ENCODE results near the gene TP53RK. TPM values are rescaled to one million over a fixed set of nuclear protein-coding genes. Genes with fewer than 3 reads are reported as not detected.

TP53RK gene
- total and polyA plus RNA-seq, 2 of the 13 experiments (the other 11 are each of a cell fraction or from before 2014, with no cell fraction given): 12.9 to 25.5 TPM

DNA sequence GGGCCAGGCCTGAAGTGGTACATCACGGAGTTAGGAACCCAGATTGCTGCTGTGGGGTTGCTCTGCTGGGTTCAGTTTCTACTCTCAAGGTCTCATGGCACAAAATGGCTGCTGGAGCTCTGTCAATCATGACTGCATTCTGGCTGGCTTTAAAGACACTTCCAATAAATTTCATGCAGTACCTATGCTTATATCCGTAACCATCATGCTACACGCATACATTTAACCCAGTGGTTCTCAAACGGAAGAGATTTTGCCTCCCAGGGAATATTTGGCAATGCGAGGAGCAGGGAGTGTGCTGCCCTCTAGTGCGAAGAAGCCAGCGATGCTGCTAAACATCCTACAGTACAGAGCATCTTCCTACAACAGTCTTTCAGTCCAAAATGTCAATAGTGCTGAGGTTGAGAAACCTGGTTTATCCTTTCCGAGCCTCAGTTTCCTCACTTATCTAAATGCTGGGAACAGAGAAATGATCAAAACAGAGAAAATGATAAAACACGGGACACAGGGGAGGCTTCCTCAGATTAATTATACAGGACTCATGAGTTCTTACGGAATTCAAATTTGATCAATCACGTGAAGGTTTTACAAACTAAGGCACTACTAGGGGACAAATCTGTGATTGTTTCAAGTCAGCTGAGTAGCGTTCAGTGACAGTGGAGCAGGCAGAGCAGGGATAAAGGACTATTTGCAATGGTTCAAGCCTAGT, 10.6 kb upstream of the TP53RK start (continued):
- no peak for TF ChIP-seq ZBTB40 (IDR thresholded peaks at IDR 0.05)
- peak; percentile 23; the same call in 1 of the 2 replicates for TF ChIP-seq ZBTB40 (CRISPR knock-in tag; IDR thresholded peaks at IDR 0.05)
- TF ChIP-seq DNMT1 (CRISPR knock-in tag; IDR thresholded peaks at IDR 0.05): no peak
- peak; percentile 69; the same call in 1 of the 2 replicates for TF ChIP-seq ZNF792 (CRISPR knock-in tag; IDR thresholded peaks at IDR 0.05)
- TF ChIP-seq, protein P1, sequence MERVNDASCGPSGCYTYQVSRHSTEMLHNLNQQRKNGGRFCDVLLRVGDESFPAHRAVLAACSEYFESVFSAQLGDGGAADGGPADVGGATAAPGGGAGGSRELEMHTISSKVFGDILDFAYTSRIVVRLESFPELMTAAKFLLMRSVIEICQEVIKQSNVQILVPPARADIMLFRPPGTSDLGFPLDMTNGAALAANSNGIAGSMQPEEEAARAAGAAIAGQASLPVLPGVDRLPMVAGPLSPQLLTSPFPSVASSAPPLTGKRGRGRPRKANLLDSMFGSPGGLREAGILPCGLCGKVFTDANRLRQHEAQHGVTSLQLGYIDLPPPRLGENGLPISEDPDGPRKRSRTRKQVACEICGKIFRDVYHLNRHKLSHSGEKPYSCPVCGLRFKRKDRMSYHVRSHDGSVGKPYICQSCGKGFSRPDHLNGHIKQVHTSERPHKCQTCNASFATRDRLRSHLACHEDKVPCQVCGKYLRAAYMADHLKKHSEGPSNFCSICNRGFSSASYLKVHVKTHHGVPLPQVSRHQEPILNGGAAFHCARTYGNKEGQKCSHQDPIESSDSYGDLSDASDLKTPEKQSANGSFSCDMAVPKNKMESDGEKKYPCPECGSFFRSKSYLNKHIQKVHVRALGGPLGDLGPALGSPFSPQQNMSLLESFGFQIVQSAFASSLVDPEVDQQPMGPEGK (CRISPR knock-in tag; IDR thresholded peaks at IDR 0.05): peak; percentile 32; the same call in 1 of the 2 replicates
- no peak for TF ChIP-seq ISL2 (CRISPR knock-in tag; IDR thresholded peaks at IDR 0.05)
- TF ChIP-seq POLR2AphosphoS5 (IDR thresholded peaks at IDR 0.05; ENCODE audit: low read depth, low read length): no peak
- no peak for TF ChIP-seq ZNF33A (CRISPR knock-in tag; IDR thresholded peaks at IDR 0.05; ENCODE audit: borderline replicate concordance)
- peak; percentile 52; the same call in 1 of the 2 replicates for TF ChIP-seq KAT7 (CRISPR knock-in tag; IDR thresholded peaks at IDR 0.05; ENCODE audit: borderline replicate concordance)
- TF ChIP-seq GABPA (IDR thresholded peaks at IDR 0.05; ENCODE audit: low read depth, low read length): no peak
- TF ChIP-seq GABPA (CRISPR knock-in tag; IDR thresholded peaks at IDR 0.05; ENCODE audit: low read depth): 0 out of 2 replicates have a peak, but pooled peaks have one; percentile 11
- TF ChIP-seq SAP130 (CRISPR knock-in tag; IDR thresholded peaks at IDR 0.05; ENCODE audit: low read depth): peak; percentile 34; the same call in 1 of the 2 replicates
- peak; percentile 27; the same call in 1 of the 2 replicates for TF ChIP-seq RARA (CRISPR knock-in tag; IDR thresholded peaks at IDR 0.05)
- TF ChIP-seq, protein P2, sequence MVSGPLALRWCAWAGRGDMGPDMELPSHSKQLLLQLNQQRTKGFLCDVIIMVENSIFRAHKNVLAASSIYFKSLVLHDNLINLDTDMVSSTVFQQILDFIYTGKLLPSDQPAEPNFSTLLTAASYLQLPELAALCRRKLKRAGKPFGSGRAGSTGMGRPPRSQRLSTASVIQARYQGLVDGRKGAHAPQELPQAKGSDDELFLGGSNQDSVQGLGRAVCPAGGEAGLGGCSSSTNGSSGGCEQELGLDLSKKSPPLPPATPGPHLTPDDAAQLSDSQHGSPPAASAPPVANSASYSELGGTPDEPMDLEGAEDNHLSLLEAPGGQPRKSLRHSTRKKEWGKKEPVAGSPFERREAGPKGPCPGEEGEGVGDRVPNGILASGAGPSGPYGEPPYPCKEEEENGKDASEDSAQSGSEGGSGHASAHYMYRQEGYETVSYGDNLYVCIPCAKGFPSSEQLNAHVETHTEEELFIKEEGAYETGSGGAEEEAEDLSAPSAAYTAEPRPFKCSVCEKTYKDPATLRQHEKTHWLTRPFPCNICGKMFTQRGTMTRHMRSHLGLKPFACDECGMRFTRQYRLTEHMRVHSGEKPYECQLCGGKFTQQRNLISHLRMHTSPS (CRISPR knock-in tag; IDR thresholded peaks at IDR 0.05; ENCODE audit: low read depth): no peak
- TF ChIP-seq, protein P3, sequence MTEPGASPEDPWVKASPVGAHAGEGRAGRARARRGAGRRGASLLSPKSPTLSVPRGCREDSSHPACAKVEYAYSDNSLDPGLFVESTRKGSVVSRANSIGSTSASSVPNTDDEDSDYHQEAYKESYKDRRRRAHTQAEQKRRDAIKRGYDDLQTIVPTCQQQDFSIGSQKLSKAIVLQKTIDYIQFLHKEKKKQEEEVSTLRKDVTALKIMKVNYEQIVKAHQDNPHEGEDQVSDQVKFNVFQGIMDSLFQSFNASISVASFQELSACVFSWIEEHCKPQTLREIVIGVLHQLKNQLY (CRISPR knock-in tag; IDR thresholded peaks at IDR 0.05): 0 out of 2 replicates have a peak, but pooled peaks have one; percentile 42
- no peak for TF ChIP-seq SRSF4 (IDR thresholded peaks at IDR 0.05; ENCODE audit: low read depth, low read length, poor library complexity, severe bottlenecking)
- no peak for TF ChIP-seq EHMT2 (IDR thresholded peaks at IDR 0.05; ENCODE audit: borderline replicate concordance, low read depth, low read length)

Measured in HepG2 (cell line).